Fibroblast of mammary gland (primary cell): ENCODE data around the gene TTBK2.
A peak's percentile ranks its signal among the peaks of the same experiment; 100 is the strongest.

Experiments used
- DNase-seq: peaks from one replicate; pipeline ENCODE4 v3.0.0-alpha.2; 2010; ENCODE audit warnings: low read depth
- H3K4me3 ChIP-seq: 2 replicates; pipeline ENCODE4 v1.5.1; 2011; ENCODE audit warnings: low read depth, mild to moderate bottlenecking, low read length, moderate library complexity; ENCODE audit not compliant: control insufficient read depth
- CTCF ChIP-seq: conservative IDR thresholded peaks from 2 replicates; pipeline ENCODE4 v1.5.1; 2011; ENCODE audit warnings: low read depth, low read length, inconsistent platforms; ENCODE audit not compliant: control insufficient read depth, insufficient read depth

Gene TTBK2

GRCh38 chr15:42805266-42805665, 115.3 kb downstream of the TTBK2 start:
- no peak overlapping the region for H3K4me3 ChIP-seq
- no peak for TF ChIP-seq CTCF
- DNase-seq, result no peak

GRCh38 chr15:42804739-42805138, 115.8 kb downstream of the TTBK2 start:
- H3K4me3 ChIP-seq, result no peak overlapping the region
- TF ChIP-seq CTCF, result no peak
- peak; percentile 5 for DNase-seq

GRCh38 chr15:42803436-42803835, 117.1 kb downstream of the TTBK2 start:
- no peak for TF ChIP-seq CTCF
- no peak overlapping the region for H3K4me3 ChIP-seq
- no peak for DNase-seq

- no peak overlapping the region for H3K4me3 ChIP-seq
- TF ChIP-seq CTCF, result no peak
- DNase-seq, result no peak
Observed at GRCh38 chr15:42802168-42802567, 118.4 kb downstream of the TTBK2 start.

- TF ChIP-seq CTCF, result no peak
- no peak overlapping the region for H3K4me3 ChIP-seq
- no peak for DNase-seq
Observed at GRCh38 chr15:42800731-42801474, 119.7 kb downstream of the TTBK2 start.

GRCh38 chr15:42798802-42799201, 121.8 kb downstream of the TTBK2 start:
- no peak for TF ChIP-seq CTCF
- no peak for DNase-seq
- no peak overlapping the region for H3K4me3 ChIP-seq
